HPDE6-E6E7 (cell line): ENCODE measurements around the gene WNT1.

Experiments used
- DNase-seq: peaks from one replicate; pipeline ENCODE4 v3.0.0; 2011; ENCODE audit warnings: missing footprints; ENCODE audit errors: extremely low spot score

WNT1 gene

DNA sequence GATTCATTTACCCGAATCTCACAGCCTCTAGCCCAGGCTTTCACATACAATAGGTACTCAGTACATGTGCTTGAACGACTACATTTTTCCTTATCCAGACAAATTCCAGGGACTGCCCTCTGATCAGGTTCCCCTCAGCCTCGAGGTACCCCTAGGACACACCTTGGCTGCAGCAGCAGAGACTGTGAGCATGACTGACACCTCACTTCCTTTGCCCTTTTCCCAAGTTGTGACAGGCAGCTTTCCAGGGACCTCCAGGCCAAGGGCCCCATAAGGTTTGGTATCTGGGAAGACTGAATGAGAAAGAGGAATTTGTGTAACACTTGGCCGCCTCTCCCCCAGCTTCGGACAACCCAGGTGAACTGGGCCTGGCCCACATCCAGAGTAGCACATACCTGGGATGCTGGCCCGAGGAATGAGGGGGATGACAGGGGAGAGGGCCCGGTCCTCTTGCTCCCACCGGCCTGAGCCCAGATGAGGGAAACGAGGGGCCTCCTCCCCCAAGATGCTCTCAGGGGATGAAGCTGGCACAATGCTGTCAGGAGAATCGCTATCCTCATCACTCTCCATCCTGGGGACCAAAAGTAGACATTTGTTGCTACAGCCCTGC is 50.6 kb downstream of the WNT1 start:
- DNase-seq: no peak

DNA sequence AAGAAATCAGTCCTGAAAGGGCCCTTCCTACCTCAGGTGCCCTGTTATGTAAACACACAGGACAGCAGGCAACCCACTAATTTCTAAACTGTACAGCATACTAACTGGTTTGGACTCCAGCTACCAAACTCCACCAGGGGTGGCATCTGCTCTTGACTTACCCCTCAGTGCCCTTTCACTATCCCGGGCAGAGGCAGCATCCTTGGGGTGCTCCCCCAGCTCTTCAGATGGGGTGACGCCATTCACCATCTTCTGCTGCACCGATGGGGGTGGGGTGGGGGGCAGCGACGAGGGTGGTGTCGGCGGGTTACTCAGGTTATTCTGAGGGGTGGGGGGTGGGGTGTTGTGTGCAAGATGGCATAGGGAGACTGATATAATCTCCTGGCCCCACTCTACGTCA is 52.0 kb downstream of the WNT1 start:
- DNase-seq: no peak

DNA sequence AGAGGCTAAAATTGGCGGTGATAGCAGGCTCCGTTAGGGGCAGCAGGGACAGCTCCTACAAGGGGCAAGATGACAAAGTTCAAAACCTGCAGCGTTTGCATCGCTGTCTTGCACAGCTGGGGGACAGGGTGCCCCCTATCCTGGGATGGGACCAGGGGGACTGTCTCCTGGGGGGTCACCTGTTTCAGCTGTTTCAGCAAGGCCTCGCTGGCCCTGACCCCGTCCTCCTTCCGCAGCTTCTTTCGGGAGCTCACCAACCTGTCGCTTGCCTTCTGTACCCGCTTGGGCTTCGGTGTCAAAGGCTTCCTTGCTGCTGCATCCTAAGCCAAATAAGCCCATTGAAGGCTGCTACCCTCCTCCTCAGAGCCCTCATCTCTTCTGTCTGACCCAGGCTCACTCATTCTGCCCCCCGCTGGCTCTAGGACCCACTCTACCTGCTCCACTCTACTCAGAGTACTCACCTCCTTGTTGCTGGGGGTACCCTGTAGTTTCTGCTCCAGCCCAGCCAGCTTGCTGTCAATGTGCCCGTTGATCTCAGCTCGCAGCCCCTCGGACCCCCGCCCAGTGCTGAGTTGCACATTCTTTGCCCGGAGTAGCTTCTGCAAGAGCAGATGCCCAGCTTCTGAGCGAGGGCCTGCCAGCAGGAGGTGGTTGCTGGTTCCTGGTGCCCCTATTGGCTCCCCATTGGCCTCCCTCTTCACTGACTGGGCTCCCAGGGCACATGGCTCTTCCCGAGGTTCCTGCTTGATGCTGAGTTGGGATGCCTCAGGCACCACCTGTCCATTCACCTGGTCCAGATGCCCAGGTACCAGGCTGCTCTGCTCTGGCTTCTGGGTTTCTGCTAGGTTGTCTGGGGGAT is 52.8 kb downstream of the WNT1 start:
- DNase-seq: no peak

DNA sequence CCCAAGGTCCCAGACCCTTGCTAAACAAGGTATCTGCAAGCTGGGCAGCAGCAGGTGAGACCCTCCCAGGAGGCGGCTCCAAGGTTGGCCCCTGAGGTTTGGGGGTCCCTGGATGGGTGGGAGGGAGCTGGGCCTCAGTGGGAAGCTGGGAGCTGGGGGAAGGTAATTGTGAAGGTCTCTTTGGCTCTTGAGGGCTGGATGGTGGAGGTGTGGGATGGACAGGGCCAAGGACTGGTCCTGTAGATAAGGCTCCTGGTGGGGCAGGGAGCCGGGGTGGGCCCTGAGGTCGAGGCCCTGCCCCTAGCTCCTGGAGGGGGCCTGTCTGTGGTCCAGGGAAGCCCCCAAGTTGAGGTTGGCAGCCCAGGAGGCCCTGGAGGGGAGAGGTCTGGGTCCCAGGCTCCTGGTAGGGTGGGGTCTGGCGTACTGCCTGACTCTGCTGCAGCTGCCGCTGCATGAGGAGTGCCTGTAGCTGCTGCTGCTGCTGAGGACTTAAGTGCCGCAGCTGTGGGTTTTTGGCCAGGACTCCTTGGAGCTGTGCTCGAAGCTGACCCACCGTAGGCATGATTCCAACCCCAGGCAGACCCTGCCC is 53.5 kb downstream of the WNT1 start:
- no peak for DNase-seq
